Activated T-helper 2 cell treated with anti-CD3 and anti-CD28 coated beads, Interferon-gamma antibody, Interleukin-2, Interleukin-4, amounts not matched to agents 10 μg/mL and 5 μg/mL and 100 μg/mL, durations not matched to agents 14 hours and 24 hours and 36 hours (primary cell): ENCODE results near the gene FBRSL1. TPM values are rescaled to one million over a fixed set of nuclear protein-coding genes. Genes with fewer than 3 reads are reported as not detected.
"Not testable (repeated sequence)": the region's sequence is repeated elsewhere in the genome, so short reads cannot be mapped to it uniquely, and the experiment has no call there.

ENCODE experiments used
- DNase-seq: peaks from one replicate; pipeline ENCODE4 v3.0.0; 2021; ENCODE audit warnings: low spot score
- H3K27ac Mint-ChIP-seq: one replicate; pipeline ENCODE4 v1.8.0; 2021; ENCODE audit warnings: mixed read lengths
- H3K27me3 Mint-ChIP-seq: one replicate; pipeline ENCODE4 v1.8.0; 2021; ENCODE audit warnings: low read depth, mixed read lengths
- H3K36me3 Mint-ChIP-seq: one replicate; pipeline ENCODE4 v1.8.0; 2021; ENCODE audit warnings: low read depth, mixed read lengths
- H3K4me1 Mint-ChIP-seq: one replicate; pipeline ENCODE4 v1.8.0; 2021; ENCODE audit warnings: low read depth, mixed read lengths
- H3K4me3 Mint-ChIP-seq: one replicate; pipeline ENCODE4 v1.8.0; 2021; ENCODE audit warnings: low read depth, mild to moderate bottlenecking, moderate library complexity, mixed read lengths
- H3K9me3 Mint-ChIP-seq: one replicate; pipeline ENCODE4 v1.8.0; 2021; ENCODE audit warnings: mixed read lengths
- intact Hi-C: fragments of 100-400 bp; cut with micrococcal nuclease; formaldehyde crosslinking; loops from one replicate; pipeline ENCODE4 v1.15.1; 2023
- total RNA-seq: library from RNA; stranded (reverse); gene quantifications from 2 replicates; pipeline ENCODE4 v1.2.3, GENCODE V29; 2022

FBRSL1 gene
- total RNA-seq, 1 donor from 2014 or later = 66.0 TPM

DNA sequence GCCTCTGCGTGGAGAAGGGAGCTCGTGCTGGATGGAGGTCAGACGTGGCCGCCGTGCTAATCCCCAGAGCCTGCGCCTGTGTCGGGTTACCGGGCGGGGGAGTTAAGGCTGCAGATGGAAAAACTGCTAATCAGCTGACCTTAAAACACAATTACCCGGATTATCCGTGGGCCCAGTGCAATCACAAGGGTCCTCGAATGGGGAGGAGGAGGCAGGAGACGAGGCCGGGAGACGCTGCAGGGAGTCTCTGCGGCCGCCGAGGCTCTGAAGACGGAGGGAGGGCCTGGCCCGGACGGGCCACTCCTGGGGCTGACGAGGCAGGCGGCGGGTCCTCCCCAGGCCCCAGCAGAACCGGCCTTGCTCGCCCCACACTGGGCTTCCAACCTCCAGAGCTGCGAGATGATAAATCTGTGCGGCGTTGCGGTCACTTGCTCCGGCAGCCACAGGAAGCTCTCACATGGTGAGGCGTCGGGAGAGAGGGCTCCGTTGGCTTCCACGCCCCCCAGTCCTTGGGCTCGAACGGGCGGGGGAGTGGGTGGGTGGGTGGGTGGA, 32.9 kb upstream of the FBRSL1 start:
- H3K27me3 Mint-ChIP-seq = no peaks in the 10 kb centered on the region
- intact Hi-C loops = no loop called here
- no peak overlapping the region for H3K4me3 Mint-ChIP-seq
- no peak overlapping the region for H3K27ac Mint-ChIP-seq
- no peaks in the 10 kb centered on the region for H3K4me1 Mint-ChIP-seq
- DNase-seq = no peak
- H3K36me3 Mint-ChIP-seq = no peaks in the 10 kb centered on the region
- H3K9me3 Mint-ChIP-seq = peaks cover 9% of the 10 kb centered on the region

DNA sequence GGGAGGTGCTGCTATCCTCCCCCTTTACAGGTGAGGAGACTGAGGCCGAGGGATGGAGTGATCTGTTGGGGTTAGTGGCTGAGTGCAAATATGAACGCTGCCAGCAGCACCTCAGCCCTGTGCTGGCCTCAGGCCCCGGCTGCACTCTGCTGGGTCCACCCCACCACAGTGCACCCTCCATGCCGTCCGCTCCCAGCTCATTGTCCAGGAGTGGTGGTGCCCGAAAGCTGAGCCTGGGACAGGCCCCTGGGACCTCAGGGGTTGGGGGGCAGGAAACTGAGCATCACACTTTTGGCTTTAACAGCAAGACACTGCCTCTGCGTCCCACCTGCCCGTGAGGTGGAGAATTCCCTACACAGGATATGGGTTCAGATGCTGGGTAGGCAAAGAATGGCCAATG, 31.5 kb upstream of the FBRSL1 start:
- Mint-ChIP-seq H3K4me1 (no peaks in the 10 kb centered on the region), H3K27me3 (no peaks in the 10 kb centered on the region), H3K27ac (no peak overlapping the region), H3K4me3 (no peak overlapping the region), H3K36me3 (no peaks in the 10 kb centered on the region), H3K9me3 (peaks cover 9% of the 10 kb centered on the region)
- DNase-seq = no peak
- intact Hi-C loops = no loop called here

DNA sequence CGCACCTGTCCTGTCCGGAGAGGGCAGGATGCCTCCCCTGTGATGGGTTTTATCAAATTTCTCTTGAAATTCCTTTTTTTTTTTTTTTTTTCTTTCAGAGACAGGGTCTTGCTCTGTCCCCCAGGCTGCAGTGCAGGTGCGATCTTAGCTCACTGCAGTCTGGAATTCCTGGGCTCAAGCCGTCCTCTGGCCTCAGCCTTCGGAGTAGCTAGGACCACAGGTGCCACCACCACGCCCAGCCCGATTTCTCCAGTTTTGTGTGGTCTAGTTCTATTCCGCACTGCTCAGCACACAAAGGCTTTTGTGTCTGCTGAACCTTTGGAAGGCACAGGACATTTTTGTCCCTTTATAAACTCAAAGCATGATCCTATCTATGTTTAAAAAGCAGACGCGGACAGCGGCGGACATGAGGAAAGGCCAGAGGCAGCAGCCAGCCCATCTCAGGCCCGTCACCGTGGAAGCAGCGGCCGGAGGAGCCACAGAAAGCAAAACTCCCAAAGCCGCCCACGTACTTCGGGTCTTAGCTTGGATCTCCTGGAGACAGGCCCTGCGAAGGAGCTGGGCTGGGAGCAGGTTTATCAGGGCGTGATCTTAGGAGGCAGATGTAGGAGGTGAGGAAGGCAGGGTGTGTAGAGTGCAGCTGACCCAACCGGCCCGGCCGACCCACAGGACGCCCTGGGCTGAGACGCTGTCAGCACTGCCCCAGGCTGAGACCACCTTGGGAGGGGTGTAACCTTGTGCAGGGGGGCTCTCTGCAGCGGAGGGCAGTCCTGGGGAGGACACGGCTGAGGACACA, 30.9 kb upstream of the FBRSL1 start:
- H3K4me3 Mint-ChIP-seq = no peak overlapping the region
- H3K9me3 Mint-ChIP-seq = peaks cover 9% of the 10 kb centered on the region
- H3K4me1 Mint-ChIP-seq = no peaks in the 10 kb centered on the region
- no peak overlapping the region for H3K27ac Mint-ChIP-seq
- DNase-seq = no peak
- no peaks in the 10 kb centered on the region for H3K27me3 Mint-ChIP-seq
- intact Hi-C loops = no loop called here
- H3K36me3 Mint-ChIP-seq = no peaks in the 10 kb centered on the region

DNA sequence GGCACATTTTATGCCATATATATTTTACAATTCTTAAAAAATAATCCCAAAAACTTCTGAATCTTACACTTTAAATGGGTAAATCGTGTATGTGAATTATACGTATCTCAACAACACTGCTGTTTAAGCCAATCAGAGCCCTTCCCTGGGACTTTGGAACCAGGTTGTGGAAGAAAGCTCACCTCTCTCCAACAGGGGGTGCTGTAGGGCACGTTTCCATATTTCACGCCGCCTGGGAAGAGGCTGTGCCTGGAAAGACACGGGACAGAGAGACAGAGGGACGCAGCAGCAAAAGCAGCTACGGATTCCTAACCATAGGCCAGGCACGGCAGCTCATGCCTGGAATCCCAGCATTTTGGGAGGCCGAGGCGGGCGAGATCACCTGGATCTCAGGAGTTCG, 29.4 kb upstream of the FBRSL1 start:
- Mint-ChIP-seq H3K9me3 (peaks cover 6% of the 10 kb centered on the region), H3K36me3 (no peaks in the 10 kb centered on the region), H3K4me3 (no peak overlapping the region), H3K27ac (no peak overlapping the region), H3K27me3 (no peaks in the 10 kb centered on the region), H3K4me1 (no peaks in the 10 kb centered on the region)
- intact Hi-C loops = no loop called here
- no peak for DNase-seq

DNA sequence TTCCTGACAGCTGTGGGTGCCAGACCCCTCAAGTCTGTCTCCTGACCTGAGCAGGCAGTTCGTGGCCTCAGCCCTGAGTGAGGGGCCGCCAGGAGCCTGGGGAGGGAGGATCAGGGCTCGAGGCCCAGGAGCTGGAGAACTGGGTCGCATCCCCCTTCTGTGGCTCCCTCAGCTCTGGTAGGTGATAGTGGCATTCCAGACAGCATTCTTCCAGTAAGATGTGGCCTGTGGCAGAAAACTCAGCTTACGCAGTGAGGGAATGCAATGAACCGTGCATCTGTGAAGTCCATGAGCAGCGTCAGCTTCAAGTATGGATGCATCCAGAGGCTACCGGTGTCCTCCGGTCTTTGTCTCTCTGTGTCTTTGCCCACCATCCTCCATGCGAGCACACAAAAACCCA, 28.4 kb upstream of the FBRSL1 start:
- intact Hi-C loops = no loop called here
- H3K27me3 Mint-ChIP-seq = no peaks in the 10 kb centered on the region
- H3K27ac Mint-ChIP-seq = no peak overlapping the region
- DNase-seq = no peak
- no peak overlapping the region for H3K4me3 Mint-ChIP-seq
- H3K4me1 Mint-ChIP-seq = no peaks in the 10 kb centered on the region
- H3K9me3 Mint-ChIP-seq = no peaks in the 10 kb centered on the region
- no peaks in the 10 kb centered on the region for H3K36me3 Mint-ChIP-seq

DNA sequence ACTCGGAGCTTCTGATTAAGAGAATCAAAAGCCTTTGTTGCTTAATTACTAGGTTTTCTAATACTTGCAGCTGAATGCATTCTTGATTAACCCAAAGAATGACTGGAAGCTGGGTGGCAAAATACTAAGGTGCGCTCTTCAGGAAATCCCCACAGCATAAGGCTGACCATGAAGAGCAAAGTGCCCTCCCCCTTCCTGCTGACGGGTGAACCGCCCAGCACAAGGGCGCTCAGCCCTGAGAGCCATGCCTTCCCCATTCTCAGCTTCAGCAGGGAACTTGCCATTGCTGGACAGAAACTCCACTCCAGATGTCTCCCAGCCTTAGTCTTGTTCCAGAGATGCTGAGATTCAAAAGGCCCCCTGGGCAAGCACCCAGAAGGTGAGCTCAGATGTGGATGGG, 27.2 kb upstream of the FBRSL1 start:
- Mint-ChIP-seq H3K4me3 (no peak overlapping the region), H3K27me3 (no peaks in the 10 kb centered on the region), H3K4me1 (no peaks in the 10 kb centered on the region), H3K36me3 (no peaks in the 10 kb centered on the region), H3K9me3 (no peaks in the 10 kb centered on the region), H3K27ac (no peak overlapping the region)
- intact Hi-C loops = no loop called here
- no peak for DNase-seq

DNA sequence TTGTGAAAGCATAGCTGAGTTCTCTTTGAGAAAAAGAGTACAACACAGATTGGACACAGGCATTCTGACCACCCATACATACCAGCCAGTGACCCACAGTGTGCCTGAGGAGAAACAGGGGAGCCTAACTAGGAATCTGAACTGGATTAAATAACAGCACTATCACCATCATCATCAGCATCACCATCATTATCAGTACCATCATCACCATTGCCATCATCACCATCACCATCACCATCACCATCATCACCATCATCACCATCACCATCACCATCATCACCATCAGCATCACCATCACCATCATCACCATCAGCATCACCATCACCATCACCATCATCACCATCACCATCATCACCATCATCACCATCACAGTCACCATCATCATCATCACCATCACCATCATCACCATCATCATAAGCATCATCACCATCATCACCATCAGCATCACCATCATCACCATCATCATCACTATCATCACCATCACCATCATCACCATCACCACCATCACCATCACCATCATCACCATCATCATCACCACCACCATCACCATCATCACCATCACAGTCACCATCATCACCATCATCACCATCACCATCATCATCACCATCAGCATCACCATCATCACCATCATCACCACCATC, 26.5 kb upstream of the FBRSL1 start:
- intact Hi-C loops, H3K36me3 Mint-ChIP-seq, DNase-seq, H3K4me1 Mint-ChIP-seq, H3K27me3 Mint-ChIP-seq, H3K9me3 Mint-ChIP-seq, H3K27ac Mint-ChIP-seq, H3K4me3 Mint-ChIP-seq: not testable (repeated sequence)

DNA sequence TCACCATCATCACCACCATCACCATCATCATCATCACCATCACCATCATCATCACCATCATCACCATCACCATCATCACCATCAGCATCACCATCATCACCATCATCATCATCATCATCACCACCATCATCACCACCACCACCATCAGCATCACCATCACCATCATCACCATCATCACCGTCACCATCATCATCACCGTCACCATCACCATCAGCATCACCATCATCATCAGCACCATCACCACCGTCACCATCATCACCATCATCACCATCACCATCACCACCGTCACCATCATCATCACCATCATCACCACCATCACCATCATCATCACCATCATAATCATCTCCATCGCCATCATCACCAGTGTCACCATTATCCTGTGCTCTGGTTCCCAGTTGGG, 25.6 kb upstream of the FBRSL1 start:
- intact Hi-C loops, H3K9me3 Mint-ChIP-seq, H3K27me3 Mint-ChIP-seq, H3K4me1 Mint-ChIP-seq, H3K27ac Mint-ChIP-seq, H3K36me3 Mint-ChIP-seq, H3K4me3 Mint-ChIP-seq, DNase-seq: not testable (repeated sequence)

DNA sequence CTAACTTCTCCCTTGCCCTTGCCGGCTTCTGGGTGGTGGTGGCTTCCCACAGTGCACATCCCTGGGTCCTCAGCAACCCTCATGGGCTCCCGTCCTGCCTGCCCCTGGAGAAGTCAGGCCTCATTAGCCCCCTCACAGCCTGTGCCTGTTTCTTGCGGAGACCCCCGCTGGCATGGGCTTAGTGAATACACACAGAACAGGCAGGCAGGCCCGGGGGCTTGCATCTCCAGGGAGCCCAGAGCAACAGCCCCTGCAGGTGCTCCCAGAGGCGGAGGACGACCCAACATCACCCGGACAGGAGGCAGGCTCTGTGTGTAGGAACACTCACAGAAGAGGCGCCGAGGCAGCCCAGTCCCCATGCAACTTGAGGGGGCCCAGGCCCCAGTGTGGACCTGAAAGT, 25.1 kb upstream of the FBRSL1 start:
- no peaks in the 10 kb centered on the region for H3K36me3 Mint-ChIP-seq
- DNase-seq = no peak
- no peaks in the 10 kb centered on the region for H3K9me3 Mint-ChIP-seq
- intact Hi-C loops = no loop called here
- no peak overlapping the region for H3K27ac Mint-ChIP-seq
- peaks cover 9% of the 10 kb centered on the region for H3K4me1 Mint-ChIP-seq
- H3K27me3 Mint-ChIP-seq = peaks cover 8% of the 10 kb centered on the region
- H3K4me3 Mint-ChIP-seq = no peak overlapping the region

DNA sequence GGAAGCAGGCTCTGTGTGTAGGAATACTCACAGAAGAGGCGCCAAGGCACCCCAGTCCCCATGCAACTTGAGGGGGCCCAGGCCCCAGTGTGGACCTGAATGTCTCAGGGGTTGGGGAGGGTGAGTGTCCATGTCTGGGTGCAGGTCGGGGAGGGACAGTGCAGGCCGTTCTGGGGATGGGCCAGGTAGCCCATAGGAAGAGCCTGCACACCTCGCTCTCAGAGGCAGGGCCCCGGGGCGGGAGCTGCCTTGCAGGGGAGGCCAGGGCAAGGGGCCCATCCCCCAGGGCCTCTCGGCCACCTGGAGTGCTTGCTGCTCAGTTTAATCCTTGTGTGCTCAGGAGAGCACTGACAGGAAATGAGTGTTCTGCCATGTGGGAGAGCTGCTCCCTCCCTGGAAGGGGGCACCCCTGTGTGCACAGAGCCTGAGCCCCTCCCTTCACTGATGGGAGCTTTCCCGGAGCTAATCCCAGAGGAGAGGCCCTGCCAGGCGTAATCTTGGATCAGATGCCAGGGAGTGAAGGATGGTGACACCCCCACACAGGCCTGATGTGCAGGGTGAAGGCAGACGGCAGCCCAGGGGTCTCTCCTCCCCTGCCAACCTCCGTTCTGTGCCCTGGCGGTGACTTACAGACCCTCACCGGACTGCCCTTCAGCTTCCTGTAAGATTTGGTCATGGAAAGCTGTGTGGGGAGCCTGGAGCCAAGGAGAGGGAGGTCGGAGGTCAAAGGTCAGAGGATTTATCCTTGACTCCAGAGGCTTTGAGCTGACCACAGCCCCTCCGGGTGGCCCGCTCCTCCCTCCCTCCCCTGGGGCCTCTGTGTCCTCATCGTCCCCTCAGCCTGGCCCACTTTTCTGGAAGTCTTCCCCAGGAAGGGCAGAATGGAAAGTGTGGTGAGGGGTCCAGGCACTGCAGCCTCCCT, 24.4 kb upstream of the FBRSL1 start:
- intact Hi-C loops = no loop called here
- no peak overlapping the region for H3K4me3 Mint-ChIP-seq
- H3K4me1 Mint-ChIP-seq = peaks cover 12% of the 10 kb centered on the region
- H3K36me3 Mint-ChIP-seq = no peaks in the 10 kb centered on the region
- H3K27me3 Mint-ChIP-seq = peaks cover 11% of the 10 kb centered on the region
- H3K27ac Mint-ChIP-seq = no peak overlapping the region
- no peaks in the 10 kb centered on the region for H3K9me3 Mint-ChIP-seq
- DNase-seq = no peak

DNA sequence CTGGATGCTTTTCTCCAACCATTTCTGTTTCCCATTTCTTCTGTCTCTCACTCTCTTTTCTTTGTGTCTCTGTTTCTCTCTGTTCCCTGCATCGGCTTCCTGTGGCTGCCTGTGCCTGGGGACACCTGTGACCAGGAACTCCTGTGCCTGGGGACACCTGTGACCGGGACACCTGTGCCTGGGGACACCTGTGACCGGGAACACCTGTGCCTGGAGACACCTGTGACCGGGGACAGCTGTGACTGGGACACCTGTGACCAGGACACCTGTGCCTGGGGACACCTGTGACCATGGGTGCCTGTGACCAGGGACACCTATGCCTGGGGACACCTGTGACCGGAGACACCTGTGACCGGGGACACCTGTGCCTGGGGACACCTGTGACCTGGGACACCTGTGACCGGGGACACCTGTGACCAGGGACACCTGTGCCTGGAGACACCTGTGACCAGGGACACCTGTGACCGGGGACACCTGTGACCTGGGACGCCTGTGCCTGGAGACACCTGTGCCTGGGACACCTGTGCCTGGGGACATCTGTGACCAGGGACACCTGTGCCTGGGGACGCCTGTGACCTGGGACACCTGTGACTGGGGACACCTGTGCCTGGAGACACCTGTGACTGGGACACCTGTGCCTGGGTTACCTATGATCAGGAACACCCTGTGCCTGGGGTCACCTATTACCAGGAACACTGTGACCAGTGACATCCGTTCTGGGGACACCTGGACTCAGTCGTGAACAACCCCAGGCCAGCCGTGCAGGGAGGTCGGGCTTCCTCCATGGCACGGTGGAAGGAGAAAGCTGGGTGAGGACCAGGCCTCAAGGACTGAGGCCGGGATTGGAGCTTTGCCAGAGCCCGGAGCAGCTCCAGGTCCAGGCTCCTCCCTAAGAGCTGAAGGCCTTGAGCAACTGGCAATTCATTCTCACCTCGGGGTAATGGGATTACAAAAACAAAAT, 23.4 kb upstream of the FBRSL1 start:
- H3K4me3 Mint-ChIP-seq = no peak overlapping the region
- no peak for DNase-seq
- peaks cover 12% of the 10 kb centered on the region for H3K27me3 Mint-ChIP-seq
- no peaks in the 10 kb centered on the region for H3K36me3 Mint-ChIP-seq
- intact Hi-C loops = no loop called here
- no peaks in the 10 kb centered on the region for H3K9me3 Mint-ChIP-seq
- H3K4me1 Mint-ChIP-seq = peaks cover 18% of the 10 kb centered on the region
- no peak overlapping the region for H3K27ac Mint-ChIP-seq

DNA sequence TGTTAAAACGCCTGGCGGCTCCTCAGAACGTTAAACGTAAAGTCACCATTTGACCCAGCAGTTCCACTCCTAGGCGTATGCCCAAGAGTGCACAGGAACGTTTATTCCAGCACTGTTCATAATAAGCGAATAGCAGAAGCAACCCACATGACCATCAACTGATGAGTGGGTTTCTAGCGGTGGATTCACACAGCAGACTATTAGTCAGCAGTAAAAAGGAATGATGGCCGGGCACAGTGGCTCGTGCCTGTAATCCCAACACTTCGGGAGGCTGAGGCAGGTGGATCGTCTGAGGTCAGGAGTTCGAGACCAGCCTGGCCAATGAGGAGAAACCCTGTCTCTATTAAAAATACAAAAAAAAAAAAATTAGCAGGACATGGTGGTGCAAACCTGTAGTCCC, 22.4 kb upstream of the FBRSL1 start:
- intact Hi-C loops = no loop called here
- Mint-ChIP-seq H3K27ac (no peak overlapping the region), H3K27me3 (peaks cover 12% of the 10 kb centered on the region), H3K9me3 (no peaks in the 10 kb centered on the region), H3K36me3 (no peaks in the 10 kb centered on the region), H3K4me1 (peaks cover 21% of the 10 kb centered on the region), H3K4me3 (no peak overlapping the region)
- no peak for DNase-seq
